Tibial nerve (tissue), 4 donors: Measurements from ENCODE around the gene LMX1B. TPM values are rescaled to one million over a fixed set of nuclear protein-coding genes. Genes with fewer than 3 reads are reported as not detected.
"Not testable (repeated sequence)": the region's sequence is repeated elsewhere in the genome, so short reads cannot be mapped to it uniquely, and the experiment has no call there.

Source experiments
- DNase-seq, 2 donors: peaks; one replicate each; pipeline ENCODE4 v3.0.0-alpha.2; 2019; ENCODE audit warnings: low spot score in 2 of 2
- H3K27ac ChIP-seq, 4 donors: fragments of 200-600 bp; sonication (generic) in 3 of 4; one replicate each; pipeline ENCODE4 v1.5.1; 2017 to 2019; ENCODE audit warnings: mild to moderate bottlenecking in 1 of 4
- H3K27me3 ChIP-seq, 2 donors: fragments of 200-600 bp; sonication (generic) in 1 of 2; one replicate each; pipeline versions ENCODE4 v1.5.1 to v1.6.0; 2017 to 2019
- H3K36me3 ChIP-seq, 3 donors: fragments of 200-600 bp; sonication (generic); one replicate each; pipeline ENCODE4 v1.5.1; 2018 to 2019
- H3K4me1 ChIP-seq, 4 donors: fragments of 200-600 bp; sonication (generic) in 3 of 4; one replicate each; pipeline ENCODE4 v1.5.1; 2017 to 2019
- H3K4me3 ChIP-seq, 4 donors: fragments of 200-600 bp; sonication (generic) in 3 of 4; one replicate each; pipeline ENCODE4 v1.5.1; 2017 to 2019; ENCODE audit warnings: mild to moderate bottlenecking in 1 of 4, moderate library complexity in 1 of 4
- H3K9me3 ChIP-seq, 4 donors: fragments of 200-600 bp; sonication (generic) in 3 of 4; one replicate each; pipeline ENCODE4 v1.5.1; 2017 to 2019
- CTCF ChIP-seq, 5 experiments: fragments of 200-600 bp in 3 of 5; fragments of 450-650 bp in 2 of 5; sonication (generic) in 3 of 5; IDR thresholded peaks; one replicate each; pipeline ENCODE4 v1.5.1; 2016 to 2019; ENCODE audit warnings: antibody characterized with exemption in 5 of 5, mild to moderate bottlenecking in 3 of 5, moderate library complexity in 2 of 5
- EP300 ChIP-seq, 2 donors: sonication (generic); formaldehyde crosslinking; IDR thresholded peaks; one replicate each; pipeline ENCODE4 v1.6.1; 2017; ENCODE audit warnings: antibody characterized with exemption in 2 of 2, mild to moderate bottlenecking in 1 of 2
- POLR2A ChIP-seq, 2 donors: fragments of 450-650 bp; IDR thresholded peaks; one replicate each; pipeline ENCODE4 v1.6.1; 2017; ENCODE audit warnings: antibody characterized with exemption in 2 of 2, mild to moderate bottlenecking in 2 of 2, moderate library complexity in 2 of 2
- WGBS, 2 donors: methylation state at CpG; one replicate each; pipeline ENCODE4 v1.1.5; 2018; 5-methylcytosine and 5-hydroxymethylcytosine counted together
- total RNA-seq, 4 donors: library from RNA; depleted of rRNA; stranded (reverse); fragments of >200 nt; gene quantifications; one replicate each; pipeline ENCODE4 v1.1.0, GENCODE V29; 2016

Gene LMX1B
- total RNA-seq, 4 donors from 2014 or later = 0.60 to 1.5 (median 0.78) TPM; not detected in 1

GRCh38 chr9:126650404-126651341, 36.9 kb downstream of the LMX1B start:
- H3K4me3 ChIP-seq = no peak overlapping the region
- H3K27ac ChIP-seq = no peak overlapping the region
- peaks cover 0 to 40% of the 10 kb centered on the region in 2 donors for H3K27me3 ChIP-seq
- WGBS, 2 donors = 44% methylated on average over 21 to 24 of the region's 24 CpGs
- no peaks in the 10 kb centered on the region for H3K4me1 ChIP-seq
- no peak for DNase-seq
- no peaks in the 10 kb centered on the region for H3K9me3 ChIP-seq
- no peak for TF ChIP-seq POLR2A (IDR thresholded peaks at IDR 0.05)
- TF ChIP-seq EP300 (IDR thresholded peaks at IDR 0.05) = no peak
- TF ChIP-seq CTCF (IDR thresholded peaks at IDR 0.05) = no peak
- H3K36me3 ChIP-seq = no peaks in the 10 kb centered on the region

- Histone ChIP-seq H3K9me3 (no peaks in the 10 kb centered on the region), H3K36me3 (no peaks in the 10 kb centered on the region), H3K27me3 (peaks cover 0 to 49% of the 10 kb centered on the region in 2 donors), H3K4me1 (no peaks in the 10 kb centered on the region), H3K4me3 (no peak overlapping the region), H3K27ac (no peak overlapping the region)
- TF ChIP-seq CTCF (IDR thresholded peaks at IDR 0.05) = no peak
- no peak for TF ChIP-seq POLR2A (IDR thresholded peaks at IDR 0.05)
- TF ChIP-seq EP300 (IDR thresholded peaks at IDR 0.05) = no peak
- 35 to 40% methylated on average over 10 to 18 of the region's 18 CpGs for WGBS, 2 donors
- DNase-seq = no peak
These were observed 38.4 kb downstream of the LMX1B start for GRCh38 chr9:126652140-126652582.

- DNase-seq = no peak
- TF ChIP-seq EP300 (IDR thresholded peaks at IDR 0.05) = no peak
- no peak for TF ChIP-seq CTCF (IDR thresholded peaks at IDR 0.05)
- no peak for TF ChIP-seq POLR2A (IDR thresholded peaks at IDR 0.05)
- Histone ChIP-seq H3K36me3 (no peaks in the 10 kb centered on the region), H3K4me1 (no peaks in the 10 kb centered on the region), H3K27me3 (peaks cover 0 to 52% of the 10 kb centered on the region in 2 donors), H3K9me3 (no peaks in the 10 kb centered on the region), H3K27ac (no peak overlapping the region), H3K4me3 (no peak overlapping the region)
- 77% methylated on average over 7 of the region's 7 CpGs for WGBS, 2 donors
These were observed 40.4 kb downstream of the LMX1B start for GRCh38 chr9:126654124-126654523.

GRCh38 chr9:126656214-126656613, 42.5 kb downstream of the LMX1B start:
- 81 to 85% methylated on average over 4 of the region's 4 CpGs for WGBS, 2 donors

GRCh38 chr9:126658201-126658825, 44.6 kb downstream of the LMX1B start:
- no peaks in the 10 kb centered on the region for H3K36me3 ChIP-seq
- no peak overlapping the region for H3K27ac ChIP-seq
- H3K4me3 ChIP-seq = no peak overlapping the region
- peaks cover 0 to 27% of the 10 kb centered on the region in 2 donors for H3K27me3 ChIP-seq
- no peaks in the 10 kb centered on the region for H3K9me3 ChIP-seq
- 74 to 76% methylated on average over 13 of the region's 13 CpGs for WGBS, 2 donors
- DNase-seq = no peak
- H3K4me1 ChIP-seq = peaks cover 0 to 13% (median 0%) of the 10 kb centered on the region in 4 donors
- TF ChIP-seq POLR2A (IDR thresholded peaks at IDR 0.05) (no peak), CTCF (IDR thresholded peaks at IDR 0.05) (no peak), EP300 (IDR thresholded peaks at IDR 0.05) (no peak)

More at GRCh38 chr9:126656214-126656613, 42.5 kb downstream of the LMX1B start:
- H3K27me3 ChIP-seq = peaks cover 0 to 40% of the 10 kb centered on the region in 2 donors
- not testable (repeated sequence) for DNase-seq, H3K9me3 ChIP-seq, H3K27ac ChIP-seq, H3K4me1 ChIP-seq, H3K36me3 ChIP-seq, H3K4me3 ChIP-seq
